Psoas muscle (tissue), 8 donors: ENCODE results near the gene ACMSD. TPM values are rescaled to one million over a fixed set of nuclear protein-coding genes. Genes with fewer than 3 reads are reported as not detected.
"Not testable (repeated sequence)": the region's sequence is repeated elsewhere in the genome, so short reads cannot be mapped to it uniquely, and the experiment has no call there.

ENCODE experiments used
- ATAC-seq, 4 donors: fragments of 200-7000 bp; cut with Tn5 transposase; one replicate each; pipeline ENCODE4 v1.9.1; 2020; ENCODE audit warnings: moderate library complexity in 3 of 4, mild to moderate bottlenecking in 2 of 4
- DNase-seq, 2 donors: peaks; one replicate each; pipeline ENCODE4 v3.0.0-alpha.2; 2020
- H3K27ac ChIP-seq: fragments of 200-600 bp; one replicate; pipeline ENCODE4 v1.8.0; 2022
- H3K27me3 ChIP-seq, 3 donors: fragments of 200-600 bp in 1 of 3; one replicate each; pipeline versions ENCODE4 v1.6.1 to v1.8.0; 2013 to 2022; ENCODE audit warnings: low read length in 2 of 3, mild to moderate bottlenecking in 2 of 3, moderate library complexity in 1 of 3; ENCODE audit not compliant: insufficient read depth in 3 of 3
- H3K36me3 ChIP-seq, 2 donors: fragments of 200-600 bp in 1 of 2; one replicate each; pipeline versions ENCODE4 v1.6.1 to v1.8.0; 2013 to 2022; ENCODE audit warnings: low read depth in 1 of 2, mild to moderate bottlenecking in 1 of 2, moderate library complexity in 1 of 2; ENCODE audit not compliant: insufficient read depth in 1 of 2
- H3K4me1 ChIP-seq: fragments of 200-600 bp; one replicate; pipeline ENCODE4 v1.8.0; 2022
- H3K4me3 ChIP-seq: fragments of 200-600 bp; one replicate; pipeline ENCODE4 v1.8.0; 2022; ENCODE audit warnings: mild to moderate bottlenecking
- H3K9me3 ChIP-seq: fragments of 200-600 bp; one replicate; pipeline ENCODE4 v1.8.0; 2022
- CTCF ChIP-seq: fragments of 200-600 bp; IDR thresholded peaks from one replicate; pipeline ENCODE4 v1.8.0; 2022; ENCODE audit warnings: antibody characterized with exemption
- WGBS, 3 donors: extraction: QIAGEN DNeasy Blood & Tissue Kit; methylation state at CpG; one replicate each; pipeline versions ENCODE4 v1.1.6 to v1.1.7; 2013; 5-methylcytosine and 5-hydroxymethylcytosine counted together
- intact Hi-C, 2 donors: fragments of 100-400 bp; cut with DNase I; formaldehyde crosslinking; loops; one replicate each; pipeline versions ENCODE4 v1.11.0 to v1.14.2; 2022
- polyA plus RNA-seq, 3 donors: library from polyadenylated mRNA; stranded (reverse); fragments of 200-250 nt; gene quantifications; one replicate each; pipeline ENCODE4 v1.2.3, GENCODE V29; 2013
- total RNA-seq, 4 donors: library from RNA; stranded (reverse); fragmentation: NEBNext Ultra II Directional in 2 of 4; extraction: Animal tissue kit (Norgen Biotek cat#: 25700) in 2 of 4; gene quantifications; one replicate each; pipeline versions ENCODE4 v1.2.1 to v1.2.4, GENCODE V29; 2021 to 2023
- donor health status: healthy with polysubstance abuse.
- donor health status: DM: no; HTN: no; CAD: no; lungs with moderate emphysema.
- donor health status: Bipolar disorder and iron deficiency.
- donor health status: healthy.
- donor health status: DM: yes; HTN: yes; CAD: no.
- donor health status: DM: no; HTN: no; CAD: no.
- donor health status: DM: no; HTN: no; CAD: no.
- donor health status: DM: yes; HTN: yes; CAD: no.

Gene ACMSD
- total and polyA plus RNA-seq, 7 donors, result not detected

- Histone ChIP-seq H3K9me3 (peaks cover 6% of the 10 kb centered on the region), H3K4me1 (no peaks in the 10 kb centered on the region), H3K27me3 (no peaks in the 10 kb centered on the region), H3K27ac (no peak overlapping the region), H3K4me3 (no peak overlapping the region), H3K36me3 (no peaks in the 10 kb centered on the region)
- DNase-seq (no peak), ATAC-seq (no peak)
- intact Hi-C loops, result no loop called here
- WGBS, 3 donors, result 98% methylated on average over 2 of the region's 2 CpGs
- TF ChIP-seq CTCF, result no peak
Measured at GRCh38 chr2:134905168-134905567, 66.8 kb downstream of the ACMSD start.

- H3K9me3 ChIP-seq, result peaks cover 6% of the 10 kb centered on the region
- H3K36me3 ChIP-seq, result no peaks in the 10 kb centered on the region
- WGBS, 3 donors, result 62 to 80% (median 73%) methylated on average over 2 of the region's 2 CpGs
- TF ChIP-seq CTCF, result no peak
- H3K4me3 ChIP-seq, result no peak overlapping the region
- DNase-seq (no peak), ATAC-seq (no peak)
- intact Hi-C loops, result no loop called here
- no peaks in the 10 kb centered on the region for H3K4me1 ChIP-seq
- no peak overlapping the region for H3K27ac ChIP-seq
- H3K27me3 ChIP-seq, result no peaks in the 10 kb centered on the region
Measured at GRCh38 chr2:134906726-134907125, 68.3 kb downstream of the ACMSD start.

- ATAC-seq, H3K27me3 ChIP-seq, H3K9me3 ChIP-seq, intact Hi-C loops, DNase-seq, H3K36me3 ChIP-seq, H3K4me3 ChIP-seq, H3K27ac ChIP-seq, H3K4me1 ChIP-seq: not testable (repeated sequence)
- WGBS, 3 donors, result 89 to 94% (median 91%) methylated on average over 1 of the region's 1 CpG
Measured at GRCh38 chr2:134907441-134908116, 69.2 kb downstream of the ACMSD start.

GRCh38 chr2:134910763-134911399, 72.5 kb downstream of the ACMSD start:
- H3K36me3 ChIP-seq, result no peaks in the 10 kb centered on the region
- 73 to 83% (median 81%) methylated on average over 2 of the region's 2 CpGs for WGBS, 3 donors
- no peak overlapping the region for H3K4me3 ChIP-seq
- TF ChIP-seq CTCF, result no peak
- intact Hi-C loops, result no loop called here
- H3K9me3 ChIP-seq, result peaks cover 6% of the 10 kb centered on the region
- no peaks in the 10 kb centered on the region for H3K4me1 ChIP-seq
- no peak overlapping the region for H3K27ac ChIP-seq
- H3K27me3 ChIP-seq, result no peaks in the 10 kb centered on the region
- no peak for DNase-seq
- no peak for ATAC-seq

GRCh38 chr2:134911400-134911785, 73.0 kb downstream of the ACMSD start:
- 89 to 91% (median 90%) methylated on average over 3 of the region's 3 CpGs for WGBS, 3 donors
- Histone ChIP-seq H3K36me3 (no peaks in the 10 kb centered on the region), H3K4me1 (no peaks in the 10 kb centered on the region), H3K9me3 (peaks cover 6% of the 10 kb centered on the region), H3K4me3 (no peak overlapping the region), H3K27ac (no peak overlapping the region), H3K27me3 (no peaks in the 10 kb centered on the region)
- no peak for TF ChIP-seq CTCF
- DNase-seq (no peak), ATAC-seq (no peak)
- intact Hi-C loops, result no loop called here
